Natural killer cell (primary cell): Measurements from ENCODE around the gene LRRC55. TPM values are rescaled to one million over a fixed set of nuclear protein-coding genes. Genes with fewer than 3 reads are reported as not detected.

Experiments
- ATAC-seq, 3 donors: fragments of 150-1000 bp in 2 of 3; fragments of 200-7000 bp in 1 of 3; cut with Tn5 transposase; 1 replicate in 1 of 3; 2 replicates in 2 of 3; pipeline ENCODE4 v1.10.0; 2021; ENCODE audit warnings: mild to moderate bottlenecking in 2 of 3, moderate library complexity in 2 of 3
- DNase-seq, 2 donors: peaks; one replicate each; pipeline versions ENCODE4 v3.0.0 to v3.0.0-alpha.2; 2013 to 2021; ENCODE audit warnings: mixed read lengths in 1 of 2
- H3K27ac ChIP-seq: one replicate; pipeline ENCODE4 v1.5.1; 2013; ENCODE audit warnings: mild to moderate bottlenecking, low read length
- H3K27me3 ChIP-seq: one replicate; pipeline ENCODE4 v1.6.1; 2013; ENCODE audit warnings: low read length; ENCODE audit not compliant: control insufficient read depth, insufficient read depth
- H3K36me3 ChIP-seq: one replicate; pipeline ENCODE4 v1.6.1; 2013; ENCODE audit warnings: low read length; ENCODE audit not compliant: control insufficient read depth, insufficient read depth
- H3K4me1 ChIP-seq: one replicate; pipeline ENCODE4 v1.6.1; 2013; ENCODE audit warnings: low read length; ENCODE audit not compliant: control insufficient read depth, insufficient read depth
- H3K4me3 ChIP-seq: one replicate; pipeline ENCODE4 v1.5.1; 2013; ENCODE audit warnings: low read length
- H3K9me3 ChIP-seq: one replicate; pipeline ENCODE4 v1.6.1; 2013; ENCODE audit warnings: low read length; ENCODE audit not compliant: control insufficient read depth, insufficient read depth
- H3K27ac Mint-ChIP-seq, 2 donors: one replicate each; pipeline ENCODE4 v1.8.0; 2022; ENCODE audit warnings: mild to moderate bottlenecking in 2 of 2, mixed read lengths in 2 of 2, moderate library complexity in 1 of 2
- H3K27me3 Mint-ChIP-seq, 2 donors: one replicate each; pipeline ENCODE4 v1.8.0; 2022; ENCODE audit warnings: low read depth in 2 of 2, mixed read lengths in 2 of 2
- H3K36me3 Mint-ChIP-seq: one replicate; pipeline ENCODE4 v1.8.0; 2022; ENCODE audit warnings: mixed read lengths
- H3K4me1 Mint-ChIP-seq, 2 donors: one replicate each; pipeline ENCODE4 v1.8.0; 2022; ENCODE audit warnings: mixed read lengths in 2 of 2
- H3K4me3 Mint-ChIP-seq: one replicate; pipeline ENCODE4 v1.8.0; 2022; ENCODE audit warnings: mild to moderate bottlenecking, moderate library complexity, mixed read lengths
- H3K9me3 Mint-ChIP-seq, 2 donors: one replicate each; pipeline ENCODE4 v1.8.0; 2022; ENCODE audit warnings: mixed read lengths in 2 of 2
- CTCF ChIP-seq: fragments of 200-600 bp; IDR thresholded peaks from one replicate; pipeline ENCODE4 v1.8.0; 2022; ENCODE audit warnings: antibody characterized with exemption
- WGBS: methylation state at CpG from one replicate; pipeline ENCODE4 v1.1.7; 2013; ENCODE audit warnings: missing lambda C conversion rate; ENCODE audit not compliant: insufficient coverage; 5-methylcytosine and 5-hydroxymethylcytosine counted together
- intact Hi-C: fragments of 100-400 bp; cut with micrococcal nuclease; formaldehyde crosslinking; loops from one replicate; pipeline ENCODE4 v1.14.2; 2022
- total RNA-seq, 4 donors: library from RNA; stranded (reverse); fragments of 120-200 nt in 1 of 4; gene quantifications; one replicate each; pipeline versions ENCODE4 v1.2.3 to v1.2.4, GENCODE V29; 2013 to 2022

LRRC55 gene
- total RNA-seq, 3 donors from 2014 or later (not counting 1 experiment from before 2014, with no cell fraction given), result not detected

- intact Hi-C loops, result no loop called here
- peaks cover 14% of the 10 kb centered on the region for H3K27me3 ChIP-seq
- 68% methylated on average over 2 of the region's 2 CpGs for whole genome bisulfite sequencing
- Mint-ChIP-seq H3K36me3 (no peaks in the 10 kb centered on the region), H3K4me1 (peaks cover 0 to 10% of the 10 kb centered on the region in 2 donors), H3K4me3 (no peak overlapping the region), H3K27me3 (peaks cover 32 to 34% of the 10 kb centered on the region in 2 donors), H3K9me3 (peaks cover 0 to 3% of the 10 kb centered on the region in 2 donors), H3K27ac (no peak overlapping the region)
- H3K4me3 ChIP-seq, result no peak overlapping the region
- no peak overlapping the region for H3K27ac ChIP-seq
- no peaks in the 10 kb centered on the region for H3K9me3 ChIP-seq
- DNase-seq (no peak), ATAC-seq (no peak)
- no peak for TF ChIP-seq CTCF
- no peaks in the 10 kb centered on the region for H3K36me3 ChIP-seq
- H3K4me1 ChIP-seq, result no peaks in the 10 kb centered on the region
These were observed 789 bp upstream of the LRRC55 start for GRCh38 chr11:57180964-57181363.

- H3K27ac Mint-ChIP-seq, result no peak overlapping the region
- 91% methylated on average over 1 of the region's 3 CpGs for WGBS
- Histone ChIP-seq H3K4me3 (no peak overlapping the region), H3K27me3 (peaks cover 14% of the 10 kb centered on the region), H3K9me3 (no peaks in the 10 kb centered on the region), H3K27ac (no peak overlapping the region), H3K4me1 (no peaks in the 10 kb centered on the region), H3K36me3 (no peaks in the 10 kb centered on the region)
- no peak overlapping the region for H3K4me3 Mint-ChIP-seq
- no peak for ATAC-seq
- H3K27me3 Mint-ChIP-seq, result peaks cover 21 to 22% of the 10 kb centered on the region in 2 donors
- no peak for TF ChIP-seq CTCF
- H3K4me1 Mint-ChIP-seq, result peaks cover 0 to 10% of the 10 kb centered on the region in 2 donors
- H3K9me3 Mint-ChIP-seq, result peaks cover 0 to 3% of the 10 kb centered on the region in 2 donors
- intact Hi-C loops, result no loop called here
- DNase-seq, result no peak
- no peaks in the 10 kb centered on the region for H3K36me3 Mint-ChIP-seq
These were observed 1.1 kb downstream of the LRRC55 start for GRCh38 chr11:57182896-57183295.

GRCh38 chr11:57190548-57190947 is 8.8 kb downstream of the LRRC55 start:
- H3K9me3 Mint-ChIP-seq, result no peaks in the 10 kb centered on the region
- Histone ChIP-seq H3K9me3 (no peaks in the 10 kb centered on the region), H3K4me1 (no peaks in the 10 kb centered on the region), H3K4me3 (no peak overlapping the region), H3K27me3 (no peaks in the 10 kb centered on the region), H3K27ac (no peak overlapping the region), H3K36me3 (no peaks in the 10 kb centered on the region)
- H3K36me3 Mint-ChIP-seq, result no peaks in the 10 kb centered on the region
- H3K4me1 Mint-ChIP-seq, result no peaks in the 10 kb centered on the region
- no peak overlapping the region for H3K27ac Mint-ChIP-seq
- DNase-seq (no peak), ATAC-seq (no peak)
- H3K27me3 Mint-ChIP-seq, result peaks cover 13 to 14% of the 10 kb centered on the region in 2 donors
- H3K4me3 Mint-ChIP-seq, result no peak overlapping the region
- WGBS, result 94% methylated on average over 2 of the region's 4 CpGs
- intact Hi-C loops, result no loop called here
- TF ChIP-seq CTCF, result no peak
